Colonic mucosa (tissue), 4 donors: Measurements from ENCODE around the gene APRT. TPM values are rescaled to one million over a fixed set of nuclear protein-coding genes. Genes with fewer than 3 reads are reported as not detected.
"Not testable (repeated sequence)": the region's sequence is repeated elsewhere in the genome, so short reads cannot be mapped to it uniquely, and the experiment has no call there.

ENCODE experiments used
- DNase-seq: peaks from one replicate; pipeline ENCODE4 v3.0.0-alpha.2; 2020
- H3K27ac ChIP-seq: fragments of 200-600 bp; one replicate; pipeline ENCODE4 v1.8.0; 2021
- H3K27me3 ChIP-seq: fragments of 200-600 bp; one replicate; pipeline ENCODE4 v1.8.0; 2021
- H3K36me3 ChIP-seq: fragments of 200-600 bp; one replicate; pipeline ENCODE4 v1.8.0; 2021
- H3K4me1 ChIP-seq: fragments of 200-600 bp; one replicate; pipeline ENCODE4 v1.8.0; 2021; ENCODE audit warnings: mild to moderate bottlenecking
- H3K4me3 ChIP-seq: fragments of 200-600 bp; one replicate; pipeline ENCODE4 v1.8.0; 2021
- H3K9ac ChIP-seq, 2 donors: one replicate each; pipeline ENCODE4 v1.7.0; 2013; ENCODE audit warnings: control low read depth in 2 of 2, low read depth in 2 of 2, low read length in 2 of 2
- H3K9me3 ChIP-seq: fragments of 200-600 bp; one replicate; pipeline ENCODE4 v1.8.0; 2021
- intact Hi-C: fragments of 100-400 bp; cut with DNase I; formaldehyde crosslinking; loops from one replicate; pipeline ENCODE4 v1.14.1; 2022
- total RNA-seq, 2 donors: library from RNA; stranded (reverse); fragmentation: NEBNext Ultra II Directional in 1 of 2; extraction: Animal tissue kit (Norgen Biotek cat#: 25700) in 1 of 2; gene quantifications; one replicate each; pipeline ENCODE4 v1.2.1, GENCODE V29; 2021
- TF ChIP-seq, protein P1 (sequence below): fragments of 200-600 bp; IDR thresholded peaks from one replicate; pipeline ENCODE4 v1.8.0; 2022; ENCODE audit warnings: antibody characterized with exemption, mild to moderate bottlenecking
- donor health status: healthy.
- donor health status: DM: no; HTN: no; CAD: no.
- donor health status: DM: no; HTN: no; CAD: no.

APRT gene
- total RNA-seq, 2 donors from 2014 or later = 103 to 273 TPM

DNA sequence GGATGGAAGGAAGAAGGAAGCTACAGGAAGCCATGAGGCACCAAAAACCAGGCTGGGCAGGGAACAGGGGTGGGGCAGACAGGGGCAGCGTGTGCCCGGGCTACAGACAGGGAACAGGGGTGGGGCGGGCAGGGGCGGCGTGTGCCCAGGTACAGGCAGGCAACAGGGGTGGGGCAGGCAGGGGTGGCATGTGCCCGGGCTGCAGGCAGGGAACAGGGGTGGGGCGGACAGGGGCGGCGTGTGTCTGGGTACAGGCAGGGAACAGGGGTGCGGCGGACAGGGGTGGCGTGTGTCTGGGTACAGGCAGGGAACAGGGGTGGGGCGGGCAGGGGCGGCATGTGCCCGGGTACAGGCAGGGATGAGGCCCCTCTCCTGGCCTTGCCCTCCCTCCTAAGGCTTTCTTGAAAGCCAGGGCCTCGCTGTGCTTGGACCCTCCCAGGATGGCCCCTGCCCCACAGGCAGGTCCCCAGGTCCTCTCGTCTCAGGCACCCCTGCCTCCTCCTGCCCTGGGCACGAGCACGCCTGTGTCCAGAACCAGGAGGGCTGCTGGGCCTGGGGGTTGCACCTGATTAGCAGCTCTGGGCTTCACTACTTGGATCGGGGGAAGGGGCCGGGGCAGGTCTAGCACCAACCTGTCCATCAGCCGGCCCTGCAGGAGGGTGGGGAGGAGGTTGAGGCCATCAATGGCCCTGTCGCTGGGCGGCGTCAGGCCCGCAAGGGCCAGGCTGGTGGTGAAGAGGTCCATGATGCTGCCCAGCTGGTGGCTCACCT, 14.5 kb upstream of the APRT start:
- Histone ChIP-seq H3K27me3 (no peaks in the 10 kb centered on the region), H3K4me3 (no peak overlapping the region), H3K9ac (no peak overlapping the region), H3K9me3 (no peaks in the 10 kb centered on the region), H3K4me1 (no peaks in the 10 kb centered on the region), H3K27ac (no peak overlapping the region), H3K36me3 (no peaks in the 10 kb centered on the region)
- intact Hi-C loops = no loop called here
- TF ChIP-seq, protein P1, sequence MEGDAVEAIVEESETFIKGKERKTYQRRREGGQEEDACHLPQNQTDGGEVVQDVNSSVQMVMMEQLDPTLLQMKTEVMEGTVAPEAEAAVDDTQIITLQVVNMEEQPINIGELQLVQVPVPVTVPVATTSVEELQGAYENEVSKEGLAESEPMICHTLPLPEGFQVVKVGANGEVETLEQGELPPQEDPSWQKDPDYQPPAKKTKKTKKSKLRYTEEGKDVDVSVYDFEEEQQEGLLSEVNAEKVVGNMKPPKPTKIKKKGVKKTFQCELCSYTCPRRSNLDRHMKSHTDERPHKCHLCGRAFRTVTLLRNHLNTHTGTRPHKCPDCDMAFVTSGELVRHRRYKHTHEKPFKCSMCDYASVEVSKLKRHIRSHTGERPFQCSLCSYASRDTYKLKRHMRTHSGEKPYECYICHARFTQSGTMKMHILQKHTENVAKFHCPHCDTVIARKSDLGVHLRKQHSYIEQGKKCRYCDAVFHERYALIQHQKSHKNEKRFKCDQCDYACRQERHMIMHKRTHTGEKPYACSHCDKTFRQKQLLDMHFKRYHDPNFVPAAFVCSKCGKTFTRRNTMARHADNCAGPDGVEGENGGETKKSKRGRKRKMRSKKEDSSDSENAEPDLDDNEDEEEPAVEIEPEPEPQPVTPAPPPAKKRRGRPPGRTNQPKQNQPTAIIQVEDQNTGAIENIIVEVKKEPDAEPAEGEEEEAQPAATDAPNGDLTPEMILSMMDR = no peak
- DNase-seq = peak; percentile 72

DNA sequence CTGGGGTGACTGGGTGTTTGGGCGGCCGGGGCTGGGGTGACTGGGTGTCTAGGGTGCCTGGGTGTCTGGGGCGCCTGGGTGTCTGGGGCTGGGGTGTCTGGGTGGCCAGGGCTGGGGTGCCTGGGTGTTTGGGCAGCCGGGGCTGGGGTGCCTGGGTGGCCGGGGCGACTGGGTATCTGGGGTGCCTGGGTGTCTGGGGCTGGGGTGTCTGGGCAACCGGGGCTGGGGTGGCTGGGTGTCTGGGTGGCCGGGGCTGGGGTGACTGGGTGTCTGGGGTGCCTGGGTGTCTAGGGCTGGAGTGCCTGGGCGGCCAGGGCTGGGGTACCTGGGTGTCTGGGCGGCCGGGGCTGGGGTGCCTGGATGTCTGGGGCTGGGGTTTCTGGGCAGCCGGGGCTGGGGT, 13.4 kb upstream of the APRT start:
- H3K4me3 ChIP-seq = no peak overlapping the region
- no peaks in the 10 kb centered on the region for H3K27me3 ChIP-seq
- no peaks in the 10 kb centered on the region for H3K36me3 ChIP-seq
- DNase-seq = no peak
- TF ChIP-seq, protein P1 = no peak
- H3K9me3 ChIP-seq = no peaks in the 10 kb centered on the region
- intact Hi-C loops = no loop called here
- no peak overlapping the region for H3K27ac ChIP-seq
- H3K9ac ChIP-seq = no peak overlapping the region
- no peaks in the 10 kb centered on the region for H3K4me1 ChIP-seq

DNA sequence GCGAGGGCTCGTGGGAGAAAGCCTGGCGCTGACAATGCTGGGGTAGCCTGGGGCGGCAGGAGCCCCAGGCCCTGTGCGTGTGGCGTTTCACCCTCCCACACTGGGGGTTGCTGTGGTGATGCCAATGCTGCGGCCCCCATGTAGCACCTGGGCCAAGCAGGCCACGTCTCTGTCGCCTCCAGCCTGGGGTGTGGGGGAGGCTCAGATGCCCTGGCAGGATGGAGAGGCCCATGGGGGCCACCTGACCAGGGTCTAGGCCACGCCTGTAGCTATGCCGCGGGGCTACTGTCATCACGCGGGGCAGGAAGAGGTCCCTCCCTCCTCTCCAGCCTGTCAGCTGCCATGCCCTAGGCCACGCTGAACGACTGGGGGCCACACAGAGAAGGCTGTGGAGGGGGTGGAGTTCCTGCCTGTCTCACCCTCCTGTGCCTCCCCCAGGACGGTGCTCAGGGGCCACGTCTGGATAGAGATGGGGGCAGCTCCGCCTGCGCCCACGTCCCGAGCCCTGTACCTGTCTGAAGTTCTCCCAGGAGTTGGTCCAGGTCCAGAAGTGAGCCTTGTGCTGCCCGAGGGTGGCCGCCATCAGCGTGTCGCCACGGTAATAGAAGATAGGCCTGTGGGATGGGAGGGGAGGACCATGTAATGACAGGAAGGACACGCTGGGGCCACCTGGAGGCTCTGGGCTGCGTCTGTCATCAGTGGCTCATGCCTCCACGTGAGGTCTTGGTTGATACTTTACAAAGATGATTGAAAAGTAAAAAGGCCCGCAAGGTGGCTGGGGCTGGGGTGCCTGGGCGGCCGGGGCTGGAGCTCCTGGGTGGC, 12.7 kb upstream of the APRT start:
- intact Hi-C loops = no loop called here
- TF ChIP-seq, protein P1 = no peak
- no peak overlapping the region for H3K27ac ChIP-seq
- no peaks in the 10 kb centered on the region for H3K9me3 ChIP-seq
- no peak for DNase-seq
- no peaks in the 10 kb centered on the region for H3K4me1 ChIP-seq
- H3K4me3 ChIP-seq = no peak overlapping the region
- H3K9ac ChIP-seq = no peak overlapping the region
- H3K36me3 ChIP-seq = no peaks in the 10 kb centered on the region
- H3K27me3 ChIP-seq = no peaks in the 10 kb centered on the region

DNA sequence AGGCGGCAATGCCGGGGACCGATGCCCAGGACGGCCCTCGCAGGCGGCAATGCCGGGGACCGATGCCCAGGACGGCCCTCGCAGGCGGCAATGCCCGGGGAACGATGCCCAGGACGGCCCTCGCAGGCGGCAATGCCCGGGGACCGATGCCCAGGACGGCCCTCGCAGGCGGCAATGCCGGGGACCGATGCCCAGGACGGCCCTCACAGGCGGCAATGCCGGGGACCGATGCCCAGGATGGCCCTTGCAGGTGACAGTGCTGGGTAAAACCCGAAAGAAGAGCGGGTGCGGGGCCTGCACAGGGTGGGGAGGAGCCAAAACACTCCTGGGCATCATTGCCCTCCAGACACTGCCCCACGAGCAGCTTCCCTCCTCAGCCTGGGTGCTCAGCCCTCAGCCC, 11.9 kb upstream of the APRT start:
- intact Hi-C loops, DNase-seq: not testable (repeated sequence)

DNA sequence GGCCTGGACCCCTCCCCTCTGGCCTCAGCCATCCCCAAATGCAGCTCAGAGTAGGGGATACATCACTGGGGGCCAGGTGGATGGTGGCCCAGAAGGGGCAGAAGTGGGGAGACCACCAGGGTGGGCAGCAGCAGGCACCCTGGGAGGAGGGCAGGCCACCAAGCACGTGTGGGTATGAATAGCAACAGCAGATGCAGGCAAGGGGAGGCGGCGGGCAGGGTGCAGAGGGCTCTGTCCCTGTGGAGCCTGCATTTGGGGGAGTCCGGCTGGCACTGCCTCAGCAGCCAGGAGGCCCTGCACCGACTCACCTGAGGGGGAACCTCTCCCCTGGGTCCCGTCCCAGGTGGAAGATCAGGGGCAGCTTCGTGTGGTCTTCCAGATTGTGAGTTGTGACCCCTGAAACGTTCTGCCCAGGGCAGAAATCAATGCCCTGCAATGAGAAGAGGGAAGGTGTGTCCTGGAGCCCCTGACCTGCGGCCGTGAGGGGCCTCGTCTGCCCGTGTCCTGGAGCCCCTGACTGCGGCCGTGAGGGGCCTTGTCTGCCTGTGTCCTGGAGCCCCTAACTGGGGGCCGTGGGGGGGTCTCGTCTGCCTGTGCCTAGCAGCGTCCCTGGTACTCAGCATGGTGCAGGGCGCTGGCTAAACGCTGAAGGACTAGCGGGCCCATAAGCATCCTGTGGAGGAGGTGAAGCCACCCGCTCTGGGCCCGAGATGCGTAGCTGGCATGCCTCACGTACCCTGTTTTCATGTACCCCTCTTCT, 10.7 kb upstream of the APRT start:
- no peak for DNase-seq
- TF ChIP-seq, protein P1 = no peak
- Histone ChIP-seq H3K4me1 (no peaks in the 10 kb centered on the region), H3K9me3 (no peaks in the 10 kb centered on the region), H3K9ac (no peak overlapping the region), H3K4me3 (no peak overlapping the region), H3K27me3 (no peaks in the 10 kb centered on the region), H3K27ac (no peak overlapping the region), H3K36me3 (no peaks in the 10 kb centered on the region)
- intact Hi-C loops = no loop called here

More for the DNA sequence above, 11.9 kb upstream of the APRT start:
- not testable (repeated sequence) for H3K27me3 ChIP-seq, H3K27ac ChIP-seq, H3K4me3 ChIP-seq, H3K9me3 ChIP-seq, H3K9ac ChIP-seq, H3K36me3 ChIP-seq, H3K4me1 ChIP-seq
